HG03025 (cell line): ENCODE results near the gene HMOX2.

Experiments used
- ATAC-seq: cut with Tn5 transposase; IDR thresholded peaks from one replicate; pipeline ENCODE4 v1.9.1; 2021; ENCODE audit warnings: mild to moderate bottlenecking, moderate library complexity; ENCODE audit not compliant: unreplicated experiment, low FRiP score

The HMOX2 gene

DNA sequence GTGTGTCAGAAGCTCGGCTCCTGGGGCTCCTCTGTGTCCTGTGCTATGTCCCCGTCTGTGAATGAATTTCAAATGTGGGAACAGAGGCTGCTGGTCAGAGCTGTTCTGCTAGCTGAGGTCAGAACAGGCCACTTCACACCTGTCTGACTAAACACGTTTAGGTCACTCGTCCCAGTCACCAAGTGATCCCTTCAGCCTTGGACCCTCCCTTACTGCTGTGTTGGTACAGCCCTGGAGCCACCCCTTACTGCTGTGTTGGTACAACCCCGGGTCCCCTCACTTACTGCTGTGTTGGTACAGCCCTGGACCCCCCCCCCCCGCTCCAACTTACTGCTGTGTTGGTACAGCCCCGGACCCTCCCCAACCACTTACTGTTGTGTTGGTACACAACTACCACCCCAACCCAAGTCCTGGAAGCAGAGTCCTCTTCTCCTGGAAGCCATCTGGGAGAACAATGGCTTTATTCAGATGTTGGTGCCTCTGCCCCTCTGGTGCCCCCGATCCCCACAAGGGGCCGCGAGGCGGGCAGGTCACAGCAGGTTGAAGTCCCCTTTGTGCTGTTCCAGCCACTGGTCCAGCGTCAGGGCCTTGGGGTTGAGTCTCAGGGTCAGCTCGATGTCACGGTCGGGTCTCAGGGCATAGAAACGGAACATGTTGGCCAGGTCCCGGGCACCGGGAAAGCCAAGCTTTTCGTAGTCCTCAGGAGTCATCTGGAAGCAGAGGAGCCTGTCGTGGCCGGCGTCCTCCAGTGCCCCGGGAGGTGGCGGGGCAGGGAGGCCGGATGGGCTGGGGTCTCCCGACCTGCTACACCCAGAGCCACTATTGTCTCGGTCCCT, 14.7 kb upstream of the HMOX2 start:
- ATAC-seq = no peak

DNA sequence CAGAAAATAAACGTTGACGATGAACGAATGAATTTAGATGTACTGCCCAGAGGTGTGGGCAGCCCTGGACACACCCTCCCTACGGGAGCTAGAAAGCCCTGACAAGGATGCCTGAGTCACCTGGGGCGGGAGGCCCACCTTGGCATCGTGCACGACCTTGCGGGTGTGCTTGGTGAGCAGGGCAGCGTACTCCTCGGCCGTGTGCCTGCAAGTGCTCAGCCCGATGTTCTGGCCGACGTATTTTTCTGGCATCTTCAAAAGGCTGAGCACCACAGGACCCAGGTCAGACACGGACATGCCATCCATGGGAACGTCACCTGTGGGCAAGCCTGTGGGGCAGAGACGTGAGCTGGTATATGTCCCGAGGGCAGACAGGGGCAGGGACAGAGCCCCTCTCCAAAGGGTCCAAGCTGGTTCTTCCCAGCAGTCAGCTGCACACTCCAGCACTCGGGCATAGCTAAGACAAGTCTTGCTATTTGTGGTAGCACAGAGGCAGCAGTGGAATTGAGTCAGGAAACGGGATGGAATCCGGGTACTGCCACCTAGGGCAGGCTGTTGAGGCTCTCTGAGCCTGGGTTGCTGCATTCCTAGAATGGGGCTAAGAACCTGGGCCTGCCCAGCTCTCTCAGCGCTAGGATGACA, 12.6 kb upstream of the HMOX2 start:
- ATAC-seq = no peak

DNA sequence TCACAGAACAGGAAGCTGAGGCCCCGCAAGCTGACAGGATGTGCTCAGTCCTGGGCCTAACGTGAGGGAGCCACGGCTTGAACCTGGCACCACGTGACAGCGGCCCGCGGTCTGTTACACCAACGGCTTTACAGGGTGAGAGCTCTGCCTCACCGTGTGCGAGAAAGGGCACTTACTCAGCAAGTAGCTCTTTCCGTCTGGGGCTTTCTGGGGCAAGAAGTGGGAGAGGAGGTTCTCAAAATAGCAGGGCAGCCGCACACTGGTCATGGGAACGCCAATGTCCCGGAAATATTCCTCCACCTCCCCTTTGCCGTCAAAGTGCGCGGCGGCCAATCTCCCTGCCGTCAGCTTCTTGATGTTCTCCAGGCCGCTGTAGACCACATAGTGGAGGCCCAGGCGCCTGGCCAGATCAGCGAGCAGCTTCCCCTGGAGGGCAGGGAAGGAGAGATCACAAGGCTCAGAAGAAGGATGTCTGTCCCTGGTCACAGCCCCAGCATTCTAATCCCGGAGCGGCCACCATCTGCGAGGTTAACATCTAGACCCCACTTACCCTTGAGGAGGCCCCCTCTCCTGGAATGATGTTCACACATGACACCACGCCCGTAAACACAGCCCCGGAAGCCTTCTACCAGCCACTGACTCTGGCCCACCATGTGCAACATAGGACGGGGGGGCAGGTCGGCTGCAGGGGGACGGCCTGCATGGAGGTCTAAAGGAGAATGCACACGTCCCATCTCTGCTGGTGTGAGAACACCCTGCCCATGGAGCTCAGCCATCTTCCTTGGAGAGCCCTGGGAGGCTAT, 10.0 kb upstream of the HMOX2 start:
- ATAC-seq = no peak

DNA sequence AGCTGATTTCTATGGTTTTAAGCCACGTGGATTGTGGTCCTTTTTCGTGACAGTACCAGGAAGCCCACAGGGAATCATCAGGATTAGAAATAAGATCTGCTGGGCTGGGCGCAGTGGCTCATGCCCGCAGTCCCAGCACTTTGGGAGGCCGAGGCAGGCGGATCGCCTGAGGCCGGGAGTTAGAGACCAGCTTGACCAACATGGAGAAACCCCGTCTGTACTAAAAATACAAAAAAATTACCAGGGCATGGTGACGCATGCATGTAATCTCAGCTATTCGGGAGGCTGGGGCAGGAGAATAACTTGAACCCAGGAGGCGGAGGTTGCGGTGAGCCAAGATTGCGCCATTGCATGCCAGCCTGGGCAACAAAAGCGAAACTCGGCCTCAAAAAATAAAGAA, 8.3 kb upstream of the HMOX2 start:
- no peak for ATAC-seq

DNA sequence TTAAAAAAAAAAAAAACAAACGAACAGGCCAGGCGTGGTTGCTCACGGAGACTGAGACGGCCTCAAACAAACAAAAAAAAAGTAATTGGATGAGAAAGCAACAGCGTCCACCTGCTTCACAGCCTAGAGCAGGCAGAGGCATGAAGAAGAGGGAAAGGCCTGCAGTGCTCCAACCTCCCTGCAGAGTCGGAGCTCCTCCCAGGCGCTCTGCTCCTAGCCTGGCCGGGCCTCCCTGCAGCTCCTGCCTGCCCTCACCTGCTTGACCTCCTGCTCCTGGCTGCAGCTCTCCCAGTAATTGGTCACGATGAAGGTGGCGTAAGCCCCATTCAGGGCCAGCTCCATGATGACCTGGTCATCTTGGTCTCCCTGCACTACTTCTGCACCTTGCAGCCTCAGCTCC, 7.2 kb upstream of the HMOX2 start:
- no peak for ATAC-seq

DNA sequence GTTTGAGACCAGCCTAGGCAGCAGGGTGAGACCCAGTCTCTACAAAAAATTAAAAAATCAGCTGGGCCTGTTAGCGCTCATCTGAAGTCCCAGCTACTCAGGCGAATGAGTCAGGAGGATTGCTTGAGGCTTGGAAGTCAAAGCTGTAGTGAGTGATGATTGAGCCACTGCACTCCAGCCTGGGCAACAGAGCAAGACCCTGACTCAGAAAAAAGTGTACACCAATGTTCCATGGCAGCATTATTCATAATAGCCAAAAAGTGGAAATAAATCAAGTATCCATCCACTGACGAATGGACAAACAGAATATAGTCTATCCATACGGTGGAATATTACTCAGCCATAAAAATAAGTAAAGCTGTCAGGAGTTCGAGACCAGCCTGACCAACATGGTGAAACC, 4.3 kb upstream of the HMOX2 start:
- ATAC-seq = no peak

DNA sequence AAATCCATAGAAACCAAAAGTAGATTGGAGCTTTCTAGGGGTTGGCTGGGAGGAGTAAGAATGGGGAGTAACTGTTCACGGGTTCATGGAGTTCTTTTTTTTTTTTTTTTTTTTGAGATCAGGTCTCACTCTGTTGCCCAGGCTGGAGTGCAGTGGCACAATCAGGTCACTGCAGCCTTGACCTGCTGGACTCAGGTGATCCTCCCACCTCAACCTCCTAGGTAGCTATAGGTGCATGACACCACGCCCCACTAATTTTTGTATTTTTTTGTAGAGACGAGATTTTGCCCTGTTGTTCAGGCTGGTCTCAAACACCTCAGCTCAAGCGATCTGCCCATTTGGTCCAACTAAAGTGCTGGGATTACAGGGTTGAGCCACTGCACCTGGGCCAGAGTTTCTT, 3.3 kb upstream of the HMOX2 start:
- ATAC-seq = no peak

DNA sequence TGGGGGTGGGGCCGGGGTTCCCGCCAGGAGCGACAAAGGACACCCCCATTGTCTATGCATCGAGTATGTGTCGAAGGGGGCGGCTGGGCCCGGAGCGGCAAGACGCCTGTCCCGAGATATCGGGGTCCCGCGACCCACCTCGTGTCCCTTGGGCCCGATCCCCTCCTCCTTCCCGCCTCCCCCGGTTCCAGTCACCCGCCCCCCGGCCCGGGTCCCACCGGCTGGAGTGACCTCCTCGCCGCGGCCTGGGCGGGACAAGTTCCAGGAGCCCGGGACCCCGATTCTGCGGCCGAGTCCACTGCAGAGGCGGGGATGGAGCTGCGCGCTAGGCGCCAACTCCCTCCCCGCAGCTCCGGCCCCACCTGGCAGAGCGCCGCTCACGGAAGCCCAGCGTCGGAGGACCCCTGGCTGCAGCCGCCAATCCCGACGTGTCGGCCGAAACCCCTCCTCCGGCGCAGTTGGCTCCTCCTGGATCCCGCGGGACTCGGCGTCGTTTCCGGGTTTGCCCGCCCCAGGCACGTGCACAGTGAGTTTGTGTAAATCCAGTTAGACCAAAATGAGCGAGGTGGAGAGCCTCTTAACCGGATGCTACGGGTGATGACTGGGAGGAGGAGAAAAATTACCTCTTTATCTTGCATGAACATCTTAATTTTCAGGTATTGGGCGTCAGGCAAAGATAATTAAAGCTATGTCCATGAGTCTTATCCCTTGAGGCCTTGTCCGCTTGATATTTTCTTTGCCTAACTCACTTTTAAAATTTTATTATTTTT, 1.8 kb upstream of the HMOX2 start, which contains the start of gene NMRAL1:
Gene NMRAL1 (minus strand): TSS at position 434 of the 770 bp plus-strand sequence. CDS start 493 bp downstream, outside the sequence.
- ATAC-seq = no peak

DNA sequence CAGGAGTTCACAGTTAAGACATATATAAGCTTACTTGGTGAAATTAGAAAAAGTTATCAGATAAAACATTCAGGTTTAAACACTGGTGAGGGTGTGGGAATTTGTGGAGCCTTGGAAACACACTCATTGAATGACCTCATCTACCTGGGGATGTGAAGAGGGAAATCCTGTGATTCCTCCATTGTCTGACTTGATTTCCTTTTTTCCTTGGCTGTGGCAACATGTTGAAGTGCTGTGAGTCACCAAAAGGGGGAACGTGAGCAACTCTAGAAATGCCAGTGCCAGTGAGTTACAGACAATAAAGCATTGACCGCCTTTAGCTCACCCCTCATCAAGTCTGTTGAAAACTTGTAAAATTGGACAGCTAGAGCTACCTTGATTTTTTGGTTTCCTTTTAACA, 1.8 kb downstream of the HMOX2 start:
- no peak for ATAC-seq

DNA sequence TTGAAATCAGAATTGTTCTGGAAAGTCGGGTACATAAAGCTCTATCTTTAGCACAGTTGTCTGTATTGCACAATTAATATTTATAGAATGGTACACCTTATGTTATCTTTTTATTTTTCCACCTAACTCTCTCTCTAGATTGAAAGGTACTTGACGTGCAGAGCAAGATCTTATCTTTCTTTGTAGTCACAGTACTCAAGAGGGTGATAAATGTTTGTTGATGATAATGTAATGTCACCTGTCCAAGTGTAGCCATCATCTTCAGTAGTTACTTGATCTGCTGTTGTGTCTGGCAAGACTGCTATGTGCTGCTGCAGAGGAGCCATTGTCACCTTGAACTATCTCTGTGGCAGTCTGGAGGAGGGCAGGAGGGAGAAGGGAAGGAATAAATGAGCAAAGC, 5.3 kb downstream of the HMOX2 start:
- no peak for ATAC-seq

DNA sequence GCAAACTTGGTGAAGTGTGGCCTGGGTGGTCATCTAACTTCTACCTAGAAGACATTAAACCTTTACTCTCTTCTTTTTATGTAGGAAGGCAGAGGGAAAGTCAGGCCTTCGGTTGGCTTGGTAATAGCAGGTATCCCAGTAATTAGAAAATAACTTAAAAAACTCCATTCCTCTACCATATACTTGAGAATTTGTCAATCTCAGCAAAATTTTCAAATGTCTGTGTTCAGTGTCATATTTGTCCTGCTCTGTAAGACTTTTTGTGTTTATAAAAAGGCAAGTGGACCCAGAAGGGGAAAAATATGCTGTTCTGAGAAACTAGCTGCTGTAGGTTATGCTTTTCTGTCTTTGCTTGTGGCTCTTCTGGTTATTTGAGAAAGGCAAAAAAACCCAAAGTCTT, 5.8 kb downstream of the HMOX2 start:
- no peak for ATAC-seq

DNA sequence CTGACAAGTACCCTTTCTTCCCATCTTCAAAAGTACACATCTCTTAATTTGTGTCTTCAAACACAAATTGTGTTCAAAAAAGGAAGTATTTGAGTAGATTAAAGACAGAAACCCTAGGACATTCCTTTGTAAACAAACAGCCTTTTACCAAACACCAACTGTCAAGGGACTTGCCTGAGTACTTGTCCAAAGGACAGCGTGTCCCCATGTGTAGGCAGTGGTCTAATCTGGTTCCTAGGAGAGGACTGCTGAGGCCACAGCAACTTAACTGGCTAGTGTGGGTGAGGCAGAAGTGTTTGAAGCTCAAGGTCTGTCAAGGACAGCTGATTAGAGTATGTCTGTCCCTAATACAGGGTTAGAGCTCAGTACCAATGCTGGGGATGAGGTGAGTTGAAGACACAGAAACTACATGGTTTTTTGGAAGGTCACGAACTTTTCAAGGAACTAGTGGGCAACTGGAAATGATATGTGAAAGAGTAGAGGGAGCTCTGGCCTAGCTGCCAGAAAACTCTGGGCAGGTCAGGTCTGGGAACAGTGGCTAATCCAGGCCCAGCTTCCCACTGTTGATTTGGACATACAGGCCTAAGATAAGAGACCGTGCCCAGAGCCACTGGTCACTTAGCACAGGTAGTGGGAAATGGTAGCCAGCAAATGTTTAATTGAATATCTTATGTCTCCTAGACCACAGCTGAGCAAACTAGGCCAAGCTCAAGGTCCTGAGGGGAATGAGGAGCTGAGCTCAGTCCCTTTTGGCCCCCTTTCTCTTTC, 10.1 kb downstream of the HMOX2 start:
- ATAC-seq = no peak

DNA sequence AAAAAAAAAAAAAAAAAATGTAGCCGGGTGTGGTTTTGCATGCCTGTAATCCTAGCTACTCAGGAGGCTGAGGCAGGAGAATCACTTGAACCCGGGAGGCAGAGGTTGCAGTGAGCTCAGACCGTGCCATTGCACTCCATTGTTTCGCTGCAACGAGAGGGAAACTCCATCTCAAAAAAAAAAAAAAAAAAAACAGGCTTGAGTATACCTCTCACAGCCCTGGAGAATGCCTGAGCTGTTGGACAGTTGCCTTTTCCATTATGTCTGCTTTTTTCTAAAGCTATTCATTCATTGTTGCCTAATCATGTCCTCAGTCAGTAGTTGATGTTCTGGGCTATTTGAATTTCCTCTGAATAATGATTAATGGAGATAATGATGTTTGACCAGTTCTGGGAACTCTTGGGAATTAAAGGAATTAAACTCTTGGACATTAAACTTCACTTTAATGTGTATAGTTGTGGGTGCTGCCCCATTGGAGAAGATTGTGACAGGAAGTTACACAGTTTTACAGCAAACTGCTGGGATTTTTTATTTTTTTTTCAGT, 11.8 kb downstream of the HMOX2 start:
- no peak for ATAC-seq

DNA sequence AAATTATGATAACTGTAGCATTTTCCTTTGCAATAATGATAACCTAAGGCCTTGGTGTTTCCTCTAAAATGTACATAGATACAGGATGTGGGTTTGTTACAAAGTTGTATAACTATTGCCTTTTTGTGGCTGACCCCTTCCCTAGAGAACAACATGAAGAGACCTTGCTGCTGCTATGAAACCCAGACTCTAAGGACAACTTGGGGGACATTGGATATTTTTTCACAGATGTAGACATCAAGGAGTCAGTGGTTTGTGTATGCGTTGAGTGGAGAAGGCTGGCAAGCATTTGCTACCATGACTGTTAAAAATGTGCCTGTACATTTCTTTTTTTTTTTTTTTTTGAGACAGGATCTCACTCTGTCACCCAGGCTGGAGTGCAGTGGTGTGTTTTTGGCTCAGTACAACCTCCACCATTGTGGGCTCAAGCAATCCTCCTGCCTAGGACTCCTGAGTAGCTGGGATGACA, 12.3 kb downstream of the HMOX2 start:
- ATAC-seq = no peak

DNA sequence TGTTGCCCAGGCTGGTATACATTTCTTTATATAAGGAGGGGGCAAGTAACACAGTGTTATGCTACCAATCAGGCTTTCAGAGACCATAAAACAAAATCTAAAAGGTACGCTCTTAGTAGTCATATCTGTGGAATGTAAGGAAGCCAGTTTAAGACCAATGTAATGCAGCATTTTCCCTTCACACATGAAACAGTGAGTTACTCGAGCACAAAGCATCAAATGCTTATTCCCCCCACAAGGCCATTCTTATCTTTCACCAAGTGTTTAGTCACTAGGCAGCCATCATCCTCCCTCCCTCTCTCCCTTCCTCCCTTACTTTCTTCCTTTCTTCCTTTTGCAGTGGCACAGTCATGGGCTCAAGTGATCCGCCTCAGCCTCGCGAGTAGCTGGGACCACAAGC, 12.8 kb downstream of the HMOX2 start:
- no peak for ATAC-seq

DNA sequence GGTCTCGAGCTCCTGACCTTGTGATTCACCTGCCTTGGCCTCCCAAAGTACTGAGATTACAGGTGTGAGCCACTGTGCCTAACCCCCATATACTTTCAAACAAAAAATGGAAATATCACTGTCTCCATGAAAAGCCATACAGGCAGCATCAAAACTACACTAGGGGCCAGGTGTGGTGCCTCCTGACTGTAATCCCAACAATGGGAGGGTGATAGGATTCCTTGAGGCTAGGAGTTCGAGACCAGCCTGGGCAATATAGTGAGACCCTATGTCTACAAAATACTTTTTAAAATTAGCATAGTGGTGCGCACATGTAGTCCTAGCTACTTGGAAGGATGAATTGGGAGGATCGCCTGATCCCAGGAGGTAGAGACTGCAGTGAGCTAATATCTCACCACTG, 15.7 kb downstream of the HMOX2 start:
- ATAC-seq = no peak

DNA sequence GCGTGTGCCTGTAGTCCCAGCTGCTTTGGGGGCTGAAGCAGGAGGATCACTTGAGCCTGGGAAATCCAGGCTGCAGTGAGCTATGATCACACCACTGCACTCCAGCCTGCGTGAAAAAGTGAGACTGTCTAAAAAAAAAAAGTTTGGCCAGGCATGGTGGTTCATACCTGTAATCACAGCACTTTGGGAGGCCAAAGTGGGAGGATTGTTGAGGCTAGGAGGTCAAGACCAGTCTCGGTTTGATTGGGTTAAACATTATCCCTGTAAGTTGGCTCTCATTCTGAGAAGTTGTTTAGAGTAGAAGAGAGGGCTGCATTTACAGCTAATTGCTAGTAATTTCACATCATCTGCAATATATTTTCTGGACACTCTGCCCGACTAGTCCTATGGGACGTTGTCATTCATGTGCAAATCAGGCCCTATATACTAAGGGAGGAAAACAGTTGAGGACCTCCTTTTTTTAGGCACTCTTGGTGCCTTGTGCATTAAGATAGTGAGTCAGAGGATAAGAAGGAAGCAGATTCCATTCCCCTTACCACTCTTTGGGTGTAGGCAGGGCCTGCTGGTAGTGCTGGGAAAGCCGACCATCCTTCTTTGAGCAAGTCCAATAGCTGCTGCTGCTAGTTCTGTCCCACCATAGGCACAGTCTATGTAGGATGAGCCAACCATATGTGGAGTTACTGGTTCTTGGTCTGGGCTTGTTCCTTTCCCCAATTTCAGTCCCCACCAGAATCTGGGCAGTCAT, 18.7 kb downstream of the HMOX2 start:
- no peak for ATAC-seq

DNA sequence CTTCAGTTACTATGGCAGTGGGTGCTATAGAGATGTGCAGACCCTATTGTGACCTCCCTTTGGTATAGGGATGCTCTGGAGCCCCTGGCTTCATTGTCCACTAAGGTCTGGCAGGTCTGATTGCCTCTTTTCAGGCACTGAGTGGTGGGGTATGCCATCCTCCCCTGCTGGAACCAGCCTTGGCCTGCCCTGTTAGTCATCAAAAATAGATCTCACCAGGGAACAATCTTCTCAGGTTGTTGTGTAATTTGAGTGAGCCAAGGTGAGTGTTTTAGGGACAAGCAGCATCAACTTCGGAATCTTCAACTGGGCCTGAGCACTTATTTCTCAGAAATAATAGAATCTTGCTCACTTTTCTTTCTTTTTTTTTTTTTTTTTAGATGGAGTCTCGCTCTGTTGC, 19.6 kb downstream of the HMOX2 start:
- ATAC-seq = no peak

DNA sequence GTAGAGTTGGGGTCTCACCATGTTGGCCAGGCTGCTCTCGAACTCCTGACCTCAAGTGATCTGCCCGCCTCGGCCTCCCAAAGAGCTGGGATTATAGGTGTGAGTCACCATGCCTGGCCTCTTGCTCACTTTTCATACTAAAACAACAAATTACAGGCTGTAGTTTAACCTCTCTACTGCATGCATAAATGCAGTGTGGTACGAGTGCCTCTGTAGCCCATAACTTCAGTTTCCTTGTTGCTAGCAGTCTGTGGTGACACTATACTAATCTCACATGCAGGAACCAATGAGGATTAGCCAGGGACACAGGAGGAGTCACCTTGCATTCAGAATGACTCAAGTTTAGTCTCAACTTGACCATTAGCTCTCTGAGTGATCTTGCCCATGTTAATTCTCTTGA, 20.1 kb downstream of the HMOX2 start:
- ATAC-seq = no peak
